Measurements from ENCODE around the gene OXLD1. TPM values are rescaled to one million over a fixed set of nuclear protein-coding genes. Genes with fewer than 3 reads are reported as not detected.
A peak's percentile ranks its signal among the peaks of the same experiment; 100 is the strongest.
"Not testable (repeated sequence)": the region's sequence is repeated elsewhere in the genome, so short reads cannot be mapped to it uniquely, and the experiment has no call there.

The OXLD1 gene
- total and polyA plus RNA-seq, 9 donors, result 9.9 to 21.8 (median 11.6) TPM

- H3K9me3 ChIP-seq (replicated peaks; ENCODE audit: control insufficient read depth, low read depth, low read length), result no peaks in the 10 kb centered on the region
- H3K27me3 ChIP-seq (ENCODE audit: control insufficient read depth, insufficient read depth, low read length), result no peaks in the 10 kb centered on the region
- H3K27ac ChIP-seq (ENCODE audit: low read length), result no peak overlapping the region
- H3K36me3 ChIP-seq (ENCODE audit: control insufficient read depth, insufficient read depth, low read length), result peaks cover 34% of the 10 kb centered on the region
- DNase-seq, result no peak
- peak overlapping the region; percentile 76 for H3K4me3 ChIP-seq (ENCODE audit: low read length)
- H3K4me1 ChIP-seq (ENCODE audit: control insufficient read depth, insufficient read depth, low read length), result peaks cover 26% of the 10 kb centered on the region
- WGBS (ENCODE audit: insufficient coverage), result 37% methylated on average over 16 of the region's 19 CpGs
Observed at GRCh38 chr17:81682565-81683207, 16.3 kb upstream of the OXLD1 start.

DNA sequence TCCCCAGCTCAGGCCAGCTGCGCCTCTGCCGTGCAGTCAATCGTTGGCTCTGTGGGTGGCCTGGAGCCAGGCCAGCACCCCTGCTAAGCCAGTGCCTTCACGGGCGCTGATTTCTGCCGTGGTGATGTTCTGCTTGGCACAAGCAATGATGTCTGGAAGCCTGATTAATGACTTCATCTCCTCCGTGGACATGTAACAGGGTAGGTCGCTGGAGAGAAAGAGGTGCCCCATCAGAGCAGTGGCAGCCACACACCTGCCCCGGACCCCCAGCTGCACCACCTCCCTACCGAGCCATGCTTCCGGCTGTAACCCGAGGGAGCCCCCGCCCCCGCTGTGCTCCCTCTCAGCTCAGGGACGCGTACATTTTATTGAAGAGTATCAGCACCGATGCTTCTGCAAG is 15.3 kb upstream of the OXLD1 start:
- no peaks in the 10 kb centered on the region for H3K27me3 ChIP-seq (ENCODE audit: control insufficient read depth, insufficient read depth, low read length)
- DNase-seq, result no peak
- peaks cover 26% of the 10 kb centered on the region for H3K4me1 ChIP-seq (ENCODE audit: control insufficient read depth, insufficient read depth, low read length)
- H3K36me3 ChIP-seq (ENCODE audit: control insufficient read depth, insufficient read depth, low read length), result peaks cover 24% of the 10 kb centered on the region
- WGBS (ENCODE audit: insufficient coverage), result 73% methylated on average over 15 of the region's 17 CpGs
- H3K4me3 ChIP-seq (ENCODE audit: low read length), result no peak overlapping the region
- no peak overlapping the region for H3K27ac ChIP-seq (ENCODE audit: low read length)
- H3K9me3 ChIP-seq (replicated peaks; ENCODE audit: control insufficient read depth, low read depth, low read length), result no peaks in the 10 kb centered on the region

GRCh38 chr17:81680150-81680549 is 13.7 kb upstream of the OXLD1 start:
- H3K9me3 ChIP-seq (replicated peaks; ENCODE audit: control insufficient read depth, low read depth, low read length), result no peaks in the 10 kb centered on the region
- peaks cover 11% of the 10 kb centered on the region for H3K36me3 ChIP-seq (ENCODE audit: control insufficient read depth, insufficient read depth, low read length)
- WGBS (ENCODE audit: insufficient coverage), result 82% methylated on average over 11 of the region's 11 CpGs
- no peak for DNase-seq
- peaks cover 21% of the 10 kb centered on the region for H3K4me1 ChIP-seq (ENCODE audit: control insufficient read depth, insufficient read depth, low read length)
- no peaks in the 10 kb centered on the region for H3K27me3 ChIP-seq (ENCODE audit: control insufficient read depth, insufficient read depth, low read length)
- H3K27ac ChIP-seq (ENCODE audit: low read length), result no peak overlapping the region
- no peak overlapping the region for H3K4me3 ChIP-seq (ENCODE audit: low read length)

- Histone ChIP-seq H3K36me3 (ENCODE audit: control insufficient read depth, insufficient read depth, low read length) (peaks cover 36% of the 10 kb centered on the region), H3K4me3 (ENCODE audit: low read length) (no peak overlapping the region), H3K4me1 (ENCODE audit: control insufficient read depth, insufficient read depth, low read length) (peaks cover 2% of the 10 kb centered on the region), H3K27me3 (ENCODE audit: control insufficient read depth, insufficient read depth, low read length) (no peaks in the 10 kb centered on the region), H3K27ac (ENCODE audit: low read length) (no peak overlapping the region), H3K9me3 (replicated peaks; ENCODE audit: control insufficient read depth, low read depth, low read length) (no peaks in the 10 kb centered on the region)
- DNase-seq, result no peak
- WGBS (ENCODE audit: insufficient coverage), result 89% methylated on average over 17 of the region's 17 CpGs
Observed at GRCh38 chr17:81676906-81677305, 10.5 kb upstream of the OXLD1 start.

- H3K4me1 ChIP-seq (ENCODE audit: control insufficient read depth, insufficient read depth, low read length); H3K9me3 ChIP-seq (replicated peaks; ENCODE audit: control insufficient read depth, low read depth, low read length); H3K4me3 ChIP-seq (ENCODE audit: low read length); H3K27me3 ChIP-seq (ENCODE audit: control insufficient read depth, insufficient read depth, low read length); DNase-seq; H3K27ac ChIP-seq (ENCODE audit: low read length): not testable (repeated sequence)
- H3K36me3 ChIP-seq (ENCODE audit: control insufficient read depth, insufficient read depth, low read length), result peaks cover 41% of the 10 kb centered on the region
- 52% methylated on average over 3 of the region's 18 CpGs for WGBS (ENCODE audit: insufficient coverage)
Observed at GRCh38 chr17:81675515-81676221, 9.3 kb upstream of the OXLD1 start.

DNA sequence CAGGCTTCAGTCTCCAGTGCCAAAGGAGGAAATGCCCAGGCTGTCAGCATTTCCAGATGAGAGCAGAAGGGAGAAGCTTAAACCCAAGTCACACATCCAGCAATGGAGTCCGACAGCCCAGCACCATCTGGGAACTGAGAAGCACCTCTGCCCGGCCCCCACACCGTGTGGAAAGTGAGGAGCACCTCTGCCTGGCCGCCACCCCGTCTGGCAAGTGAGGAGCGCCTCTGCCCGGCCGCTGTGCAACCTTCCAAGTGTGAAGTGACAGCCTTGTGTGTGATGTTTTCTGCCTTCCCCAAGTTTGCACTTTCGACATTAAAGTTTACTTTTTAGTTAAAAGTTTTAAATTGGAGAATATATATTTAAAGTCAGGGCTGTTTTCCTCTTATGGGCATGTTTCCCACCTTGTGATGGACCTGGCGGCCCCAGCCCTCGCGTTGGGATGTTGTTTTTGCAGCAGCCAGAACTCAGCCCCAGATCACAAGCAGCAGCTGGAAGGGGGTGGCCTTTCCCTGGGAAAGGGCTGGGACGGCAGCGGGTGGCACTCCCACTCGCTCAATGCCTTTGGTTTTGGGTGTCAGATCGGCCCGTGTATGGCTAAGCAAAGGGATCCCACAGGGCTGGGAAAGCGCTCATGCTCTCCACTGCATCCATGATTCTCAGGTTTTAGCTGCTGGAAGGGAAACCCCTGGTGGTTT is 7.3 kb upstream of the OXLD1 start:
- Histone ChIP-seq H3K27ac (ENCODE audit: low read length) (no peak overlapping the region), H3K36me3 (ENCODE audit: control insufficient read depth, insufficient read depth, low read length) (peaks cover 56% of the 10 kb centered on the region), H3K27me3 (ENCODE audit: control insufficient read depth, insufficient read depth, low read length) (no peaks in the 10 kb centered on the region), H3K4me3 (ENCODE audit: low read length) (no peak overlapping the region), H3K4me1 (ENCODE audit: control insufficient read depth, insufficient read depth, low read length) (no peaks in the 10 kb centered on the region), H3K9me3 (replicated peaks; ENCODE audit: control insufficient read depth, low read depth, low read length) (no peaks in the 10 kb centered on the region)
- no peak for DNase-seq
- 77% methylated on average over 13 of the region's 18 CpGs for WGBS (ENCODE audit: insufficient coverage)

DNA sequence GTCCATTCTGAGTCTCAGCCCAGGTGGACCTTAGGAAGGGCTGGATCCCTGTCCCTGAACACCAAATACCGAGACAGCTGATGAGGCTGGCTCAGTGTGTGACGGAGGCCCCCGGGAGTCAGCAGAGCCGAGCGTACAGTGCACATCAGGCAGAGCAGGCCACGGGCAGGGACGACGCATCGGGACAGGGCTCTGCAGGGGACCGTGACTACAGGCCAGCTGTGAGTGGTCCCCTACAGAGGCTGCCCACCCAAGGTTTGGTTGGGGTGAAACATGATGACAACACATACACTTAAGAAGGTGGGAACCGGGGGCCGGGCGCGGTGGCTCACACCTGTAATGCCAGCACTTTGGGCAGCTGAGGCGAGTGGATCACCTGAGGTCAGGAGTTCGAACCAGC is 6.5 kb upstream of the OXLD1 start:
- H3K4me1 ChIP-seq (ENCODE audit: control insufficient read depth, insufficient read depth, low read length), result peaks cover 2% of the 10 kb centered on the region
- H3K36me3 ChIP-seq (ENCODE audit: control insufficient read depth, insufficient read depth, low read length), result peaks cover 61% of the 10 kb centered on the region
- 92% methylated on average over 14 of the region's 16 CpGs for whole genome bisulfite sequencing (ENCODE audit: insufficient coverage)
- no peaks in the 10 kb centered on the region for H3K9me3 ChIP-seq (replicated peaks; ENCODE audit: control insufficient read depth, low read depth, low read length)
- DNase-seq, result no peak
- no peak overlapping the region for H3K27ac ChIP-seq (ENCODE audit: low read length)
- no peak overlapping the region for H3K4me3 ChIP-seq (ENCODE audit: low read length)
- H3K27me3 ChIP-seq (ENCODE audit: control insufficient read depth, insufficient read depth, low read length), result no peaks in the 10 kb centered on the region

DNA sequence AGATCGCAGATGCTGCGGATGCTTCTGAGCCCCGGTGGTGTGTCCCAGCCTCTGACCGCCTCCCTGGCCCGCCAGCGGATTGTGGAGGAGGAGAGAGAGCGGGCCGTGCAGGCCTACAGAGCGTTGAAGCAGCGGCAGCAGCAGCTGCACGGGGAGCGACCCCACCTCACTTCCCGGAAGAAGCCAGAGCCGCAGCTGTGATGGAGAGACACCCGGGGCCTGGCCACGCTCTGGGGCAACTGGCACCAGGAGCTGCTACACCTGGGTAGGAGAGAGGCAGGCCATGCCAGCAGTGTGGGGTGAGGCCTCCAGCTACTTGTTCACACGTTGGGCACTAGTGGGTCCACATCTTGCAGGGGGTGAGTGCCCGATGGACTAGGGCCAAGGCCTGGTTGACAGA is 6.1 kb upstream of the OXLD1 start:
- no peak overlapping the region for H3K27ac ChIP-seq (ENCODE audit: low read length)
- no peaks in the 10 kb centered on the region for H3K9me3 ChIP-seq (replicated peaks; ENCODE audit: control insufficient read depth, low read depth, low read length)
- DNase-seq, result no peak
- WGBS (ENCODE audit: insufficient coverage), result 72% methylated on average over 15 of the region's 18 CpGs
- H3K36me3 ChIP-seq (ENCODE audit: control insufficient read depth, insufficient read depth, low read length), result peaks cover 62% of the 10 kb centered on the region
- H3K4me1 ChIP-seq (ENCODE audit: control insufficient read depth, insufficient read depth, low read length), result peaks cover 6% of the 10 kb centered on the region
- H3K4me3 ChIP-seq (ENCODE audit: low read length), result no peak overlapping the region
- H3K27me3 ChIP-seq (ENCODE audit: control insufficient read depth, insufficient read depth, low read length), result no peaks in the 10 kb centered on the region

- WGBS (ENCODE audit: insufficient coverage), result 78% methylated on average over 15 of the region's 18 CpGs
- H3K4me1 ChIP-seq (ENCODE audit: control insufficient read depth, insufficient read depth, low read length), result peaks cover 24% of the 10 kb centered on the region
- no peak for DNase-seq
- no peaks in the 10 kb centered on the region for H3K27me3 ChIP-seq (ENCODE audit: control insufficient read depth, insufficient read depth, low read length)
- H3K27ac ChIP-seq (ENCODE audit: low read length), result no peak overlapping the region
- peaks cover 54% of the 10 kb centered on the region for H3K36me3 ChIP-seq (ENCODE audit: control insufficient read depth, insufficient read depth, low read length)
- H3K9me3 ChIP-seq (replicated peaks; ENCODE audit: control insufficient read depth, low read depth, low read length), result no peaks in the 10 kb centered on the region
- H3K4me3 ChIP-seq (ENCODE audit: low read length), result no peak overlapping the region
Observed at GRCh38 chr17:81667754-81668153, 1.3 kb upstream of the OXLD1 start.

GRCh38 chr17:81666092-81666341 is 388 bp downstream of the OXLD1 start:
- Histone ChIP-seq H3K27ac (ENCODE audit: low read length) (peak overlapping the region; percentile 80), H3K4me3 (ENCODE audit: low read length) (peak overlapping the region; percentile 89), H3K36me3 (ENCODE audit: control insufficient read depth, insufficient read depth, low read length) (peaks cover 37% of the 10 kb centered on the region), H3K27me3 (ENCODE audit: control insufficient read depth, insufficient read depth, low read length) (no peaks in the 10 kb centered on the region), H3K9me3 (replicated peaks; ENCODE audit: control insufficient read depth, low read depth, low read length) (no peaks in the 10 kb centered on the region), H3K4me1 (ENCODE audit: control insufficient read depth, insufficient read depth, low read length) (peaks cover 24% of the 10 kb centered on the region)
- DNase-seq, result no peak
- WGBS (ENCODE audit: insufficient coverage), result 0% methylated on average over 15 of the region's 16 CpGs

Measured in muscle of leg (tissue), 11 donors.